Stomach (tissue), 9 donors: Measurements from ENCODE around the gene DYRK1A. TPM values are rescaled to one million over a fixed set of nuclear protein-coding genes. Genes with fewer than 3 reads are reported as not detected.

Experiments
- DNase-seq, 2 donors: peaks; one replicate each; pipeline versions ENCODE4 v3.0.0 to v3.0.0-alpha.2; 2013 to 2019
- H3K27ac ChIP-seq, 5 donors: fragments of 200-600 bp in 4 of 5; sonication (generic) in 4 of 5; one replicate each; pipeline ENCODE4 v1.5.1; 2013 to 2019; ENCODE audit warnings: mild to moderate bottlenecking in 1 of 5, moderate library complexity in 1 of 5
- H3K27me3 ChIP-seq, 3 donors: fragments of 200-600 bp; sonication (generic); one replicate each; pipeline ENCODE4 v1.5.1; 2017 to 2019; ENCODE audit warnings: mixed run types in 1 of 3
- H3K36me3 ChIP-seq, 4 donors: fragments of 200-600 bp; sonication (generic); 1 replicate in 3 of 4; 2 replicates in 1 of 4; pipeline ENCODE4 v1.5.1; 2016 to 2019
- H3K4me1 ChIP-seq, 4 donors: fragments of 200-600 bp; sonication (generic); one replicate each; pipeline ENCODE4 v1.5.1; 2016 to 2019
- H3K4me3 ChIP-seq, 4 donors: fragments of 200-600 bp; sonication (generic) in 3 of 4; one replicate each; pipeline ENCODE4 v1.5.1; 2016 to 2019; ENCODE audit warnings: mild to moderate bottlenecking in 1 of 4
- H3K9me3 ChIP-seq, 4 donors: fragments of 200-600 bp; sonication (generic); one replicate each; pipeline ENCODE4 v1.5.1; 2016 to 2019
- EP300 ChIP-seq: sonication (generic); formaldehyde crosslinking; IDR thresholded peaks from one replicate; pipeline ENCODE4 v1.6.1; 2017; ENCODE audit warnings: antibody characterized with exemption
- POLR2A ChIP-seq, 4 donors: fragments of 450-650 bp; IDR thresholded peaks; one replicate each; pipeline ENCODE4 v1.6.1; 2016; ENCODE audit warnings: antibody characterized with exemption in 4 of 4, control low read depth in 2 of 4, mild to moderate bottlenecking in 1 of 4, moderate library complexity in 1 of 4
- POLR2AphosphoS5 ChIP-seq, 3 donors: sonication (generic); formaldehyde crosslinking; IDR thresholded peaks; one replicate each; pipeline ENCODE4 v1.6.1; 2016; ENCODE audit warnings: antibody characterized with exemption in 3 of 3
- WGBS, 5 donors: extraction: QIAGEN DNeasy Blood & Tissue Kit in 3 of 5; methylation state at CpG; one replicate each; pipeline versions ENCODE4 v1.1.5 to v1.1.7; 2013 to 2018; 5-methylcytosine and 5-hydroxymethylcytosine counted together
- intact Hi-C: fragments of 100-400 bp; cut with DNase I; formaldehyde crosslinking; loops from one replicate; pipeline ENCODE4 v1.15.1; 2023; ENCODE audit warnings: low total_unique reads
- polyA plus RNA-seq, 3 donors: library from polyadenylated mRNA; stranded (reverse); fragments of 200-250 nt; gene quantifications; one replicate each; pipeline ENCODE4 v1.2.3, GENCODE V29; 2013
- total RNA-seq, 5 donors: library from RNA; depleted of rRNA; stranded (reverse); fragments of >200 nt; gene quantifications; one replicate each; pipeline versions ENCODE4 v1.1.0 to v1.2.3, GENCODE V29; 2014 to 2016
- TF ChIP-seq, protein P1 (sequence below), 7 experiments: fragments of 450-650 bp in 4 of 7; fragments of 200-600 bp in 3 of 7; sonication (generic) in 3 of 7; IDR thresholded peaks; one replicate each; pipeline ENCODE4 v1.5.1; 2016 to 2019; ENCODE audit warnings: antibody characterized with exemption in 7 of 7, control low read depth in 2 of 7, mild to moderate bottlenecking in 1 of 7
- donor health status: healthy with polysubstance abuse.
- donor health status: Bipolar disorder and iron deficiency.
- donor health status: healthy.

DYRK1A gene
- total and polyA plus RNA-seq, 8 donors, result 10.1 to 124 (median 67.0) TPM

DNA sequence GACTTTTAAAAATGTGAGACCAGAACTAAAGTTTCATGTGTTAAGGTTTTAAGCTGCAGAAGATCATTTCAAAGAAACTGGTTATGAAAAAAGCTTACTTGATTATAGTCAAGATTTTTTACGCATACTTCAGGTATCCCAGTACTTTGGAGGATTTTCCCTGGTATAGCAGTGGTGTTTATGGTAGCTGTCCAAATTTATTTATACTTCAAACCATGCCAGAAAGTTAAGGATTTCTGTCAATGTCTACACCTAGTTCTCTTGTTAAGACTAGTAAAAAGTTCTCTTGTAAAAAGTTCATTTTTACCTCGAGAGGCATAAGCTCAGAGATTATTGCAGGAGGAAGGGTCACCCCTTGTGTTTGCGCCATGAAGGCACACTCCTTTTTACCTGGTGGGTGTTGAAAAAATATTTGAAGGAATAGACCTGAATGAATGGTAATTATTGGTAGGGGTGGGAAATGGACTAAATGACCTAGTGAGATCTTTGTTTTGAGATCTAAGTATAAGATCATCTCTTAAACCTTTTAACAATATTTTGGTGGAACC lies 2.8 kb downstream of the DYRK1A start:
- intact Hi-C loops, result loop anchor here (10.0 kb wide), 1 partner anchor 105 kb away; the partner anchor contains the start of gene VPS26C
- Histone ChIP-seq H3K27ac (peak overlapping the region in 4 of 5 donors; percentile 99 to 100 (median 100)), H3K36me3 (no peaks in the 10 kb centered on the region), H3K9me3 (no peaks in the 10 kb centered on the region), H3K27me3 (no peaks in the 10 kb centered on the region), H3K4me1 (peaks cover 31 to 72% (median 58%) of the 10 kb centered on the region in 4 donors), H3K4me3 (peak overlapping the region; percentile 14 to 94 (median 78))
- no peak for DNase-seq
- TF ChIP-seq POLR2AphosphoS5 (IDR thresholded peaks at IDR 0.05), result no peak
- TF ChIP-seq EP300, result no peak
- TF ChIP-seq, protein P1, sequence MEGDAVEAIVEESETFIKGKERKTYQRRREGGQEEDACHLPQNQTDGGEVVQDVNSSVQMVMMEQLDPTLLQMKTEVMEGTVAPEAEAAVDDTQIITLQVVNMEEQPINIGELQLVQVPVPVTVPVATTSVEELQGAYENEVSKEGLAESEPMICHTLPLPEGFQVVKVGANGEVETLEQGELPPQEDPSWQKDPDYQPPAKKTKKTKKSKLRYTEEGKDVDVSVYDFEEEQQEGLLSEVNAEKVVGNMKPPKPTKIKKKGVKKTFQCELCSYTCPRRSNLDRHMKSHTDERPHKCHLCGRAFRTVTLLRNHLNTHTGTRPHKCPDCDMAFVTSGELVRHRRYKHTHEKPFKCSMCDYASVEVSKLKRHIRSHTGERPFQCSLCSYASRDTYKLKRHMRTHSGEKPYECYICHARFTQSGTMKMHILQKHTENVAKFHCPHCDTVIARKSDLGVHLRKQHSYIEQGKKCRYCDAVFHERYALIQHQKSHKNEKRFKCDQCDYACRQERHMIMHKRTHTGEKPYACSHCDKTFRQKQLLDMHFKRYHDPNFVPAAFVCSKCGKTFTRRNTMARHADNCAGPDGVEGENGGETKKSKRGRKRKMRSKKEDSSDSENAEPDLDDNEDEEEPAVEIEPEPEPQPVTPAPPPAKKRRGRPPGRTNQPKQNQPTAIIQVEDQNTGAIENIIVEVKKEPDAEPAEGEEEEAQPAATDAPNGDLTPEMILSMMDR (IDR thresholded peaks at IDR 0.05), result no peak
- no peak for TF ChIP-seq POLR2A (IDR thresholded peaks at IDR 0.05)
- WGBS, 5 donors, result 18 to 30% (median 22%) methylated on average over 3 of the region's 3 CpGs

DNA sequence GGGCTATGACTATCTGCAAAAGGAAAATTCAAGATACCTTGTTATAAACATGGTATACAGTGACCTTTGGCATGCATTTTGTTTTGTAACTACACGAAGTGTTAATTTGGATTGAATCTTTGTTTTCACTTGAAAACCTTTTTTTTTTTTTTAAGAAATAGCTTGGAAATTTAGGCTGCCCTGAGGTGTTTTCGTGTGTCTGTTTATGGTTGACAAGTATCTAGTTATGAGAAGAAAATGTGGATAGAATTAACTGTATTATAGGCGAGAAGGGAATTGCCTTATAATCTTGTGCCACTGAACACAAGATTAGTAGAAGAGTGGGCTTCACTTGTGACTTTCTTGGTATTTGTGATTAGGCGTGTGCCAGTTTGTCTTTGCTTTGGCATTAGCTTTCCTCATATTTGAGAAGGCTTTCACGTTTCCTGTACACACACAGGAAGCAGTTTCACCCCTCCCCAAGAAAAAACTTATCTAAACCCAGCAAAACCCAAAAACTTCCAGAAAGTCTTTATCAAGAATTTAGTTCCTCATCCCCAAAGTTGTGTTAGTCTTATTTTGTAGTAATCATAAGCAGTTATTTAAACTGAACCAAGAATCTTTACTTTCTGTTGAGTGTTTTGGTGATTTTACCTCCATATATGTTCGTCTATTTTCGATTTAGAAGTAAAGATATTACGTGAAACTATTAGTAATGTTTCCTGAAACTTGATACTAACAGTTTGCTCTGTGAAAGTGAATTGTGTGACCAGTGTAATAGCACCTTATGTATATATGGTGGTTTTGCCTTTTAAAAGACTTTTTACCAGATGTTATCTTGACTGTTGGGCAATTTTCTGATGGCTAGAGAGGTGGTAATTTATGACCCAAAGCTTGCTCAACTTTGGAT lies 3.8 kb downstream of the DYRK1A start:
- 6 to 14% (median 9%) methylated on average over 8 of the region's 8 CpGs for WGBS, 5 donors
- H3K9me3 ChIP-seq, result no peaks in the 10 kb centered on the region
- no peaks in the 10 kb centered on the region for H3K36me3 ChIP-seq
- H3K27me3 ChIP-seq, result no peaks in the 10 kb centered on the region
- TF ChIP-seq POLR2A (IDR thresholded peaks at IDR 0.05), result no peak
- no peak for TF ChIP-seq POLR2AphosphoS5 (IDR thresholded peaks at IDR 0.05)
- TF ChIP-seq, protein P1 (IDR thresholded peaks at IDR 0.05), result no peak
- TF ChIP-seq EP300, result no peak
- peak overlapping the region; percentile 2 to 94 (median 78) for H3K4me3 ChIP-seq
- H3K4me1 ChIP-seq, result peaks cover 33 to 72% (median 64%) of the 10 kb centered on the region in 4 donors
- intact Hi-C loops, result no loop called here
- peak overlapping the region in 4 of 5 donors; percentile 42 to 100 (median 100) for H3K27ac ChIP-seq
- peak in 1 of 2 donors; percentile 59 for DNase-seq

DNA sequence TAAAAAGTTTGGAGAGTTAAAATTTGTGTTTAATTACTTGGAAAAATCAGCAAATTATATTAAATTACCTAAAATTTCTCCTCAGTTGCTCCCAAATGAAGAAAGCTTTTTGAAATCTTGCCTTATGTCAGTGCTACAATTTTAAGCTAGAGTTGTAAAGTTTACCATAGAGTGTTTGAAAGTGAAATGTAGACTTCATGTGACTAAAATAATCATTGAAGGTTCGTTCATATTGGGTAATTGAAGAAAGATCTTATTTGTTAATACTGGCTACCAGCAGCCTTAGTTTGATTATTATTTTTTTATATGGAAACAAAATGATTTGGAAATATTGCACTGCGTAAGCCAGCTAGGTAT lies 4.4 kb downstream of the DYRK1A start:
- Histone ChIP-seq H3K27ac (peak overlapping the region in 3 of 5 donors; percentile 99 to 100 (median 100)), H3K9me3 (no peaks in the 10 kb centered on the region), H3K36me3 (no peaks in the 10 kb centered on the region), H3K4me3 (peak overlapping the region in 1 of 4 donors; percentile 63), H3K4me1 (peaks cover 36 to 77% (median 69%) of the 10 kb centered on the region in 4 donors), H3K27me3 (no peaks in the 10 kb centered on the region)
- 53 to 65% (median 58%) methylated on average over 2 of the region's 2 CpGs for WGBS, 5 donors
- DNase-seq, result no peak
- intact Hi-C loops, result no loop called here
- TF ChIP-seq POLR2AphosphoS5 (IDR thresholded peaks at IDR 0.05) (no peak), EP300 (no peak), POLR2A (IDR thresholded peaks at IDR 0.05) (no peak)
- TF ChIP-seq, protein P1 (IDR thresholded peaks at IDR 0.05), result no peak

DNA sequence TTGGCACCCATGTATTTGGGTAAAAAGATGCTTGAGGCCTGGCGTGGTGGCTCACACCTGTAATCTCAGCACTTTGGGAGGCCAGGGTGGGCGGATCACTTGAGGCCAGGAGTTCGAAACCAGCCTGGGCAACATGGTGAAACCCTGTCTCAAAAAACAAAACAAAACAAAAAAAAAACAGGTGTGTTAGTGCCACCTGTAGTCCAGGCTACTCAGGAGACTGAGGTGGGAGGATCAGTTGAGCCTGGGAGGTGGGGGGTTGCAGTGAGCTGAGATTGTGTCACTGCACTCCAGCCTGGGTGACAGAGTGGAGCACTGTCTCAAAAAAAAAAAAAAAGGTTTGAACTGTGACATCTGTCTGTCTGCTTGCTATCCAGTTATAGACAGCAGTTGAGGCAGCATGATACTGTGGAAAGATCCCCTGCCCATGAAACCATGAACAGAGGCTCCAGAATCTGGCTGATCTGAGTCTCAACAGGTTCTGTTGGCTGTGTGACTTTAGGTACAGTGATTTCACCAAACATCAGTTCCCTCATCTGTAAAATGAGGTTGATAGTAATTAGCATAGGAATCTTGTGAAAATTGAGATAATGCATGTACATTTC lies 5.7 kb downstream of the DYRK1A start:
- H3K4me3 ChIP-seq, result no peak overlapping the region
- intact Hi-C loops, result no loop called here
- 96 to 98% (median 97%) methylated on average over 3 of the region's 3 CpGs for WGBS, 5 donors
- TF ChIP-seq, protein P1 (IDR thresholded peaks at IDR 0.05), result no peak
- no peaks in the 10 kb centered on the region for H3K9me3 ChIP-seq
- DNase-seq, result no peak
- H3K27ac ChIP-seq, result no peak overlapping the region
- H3K4me1 ChIP-seq, result peaks cover 48 to 89% (median 80%) of the 10 kb centered on the region in 4 donors
- no peaks in the 10 kb centered on the region for H3K27me3 ChIP-seq
- no peaks in the 10 kb centered on the region for H3K36me3 ChIP-seq
